Measurements from ENCODE around the gene ABCA4. TPM values are rescaled to one million over a fixed set of nuclear protein-coding genes. Genes with fewer than 3 reads are reported as not detected.

ABCA4 gene
- total and polyA plus RNA-seq, 5 donors = 0.06 to 0.19 (median 0.09) TPM; not detected in 2

DNA sequence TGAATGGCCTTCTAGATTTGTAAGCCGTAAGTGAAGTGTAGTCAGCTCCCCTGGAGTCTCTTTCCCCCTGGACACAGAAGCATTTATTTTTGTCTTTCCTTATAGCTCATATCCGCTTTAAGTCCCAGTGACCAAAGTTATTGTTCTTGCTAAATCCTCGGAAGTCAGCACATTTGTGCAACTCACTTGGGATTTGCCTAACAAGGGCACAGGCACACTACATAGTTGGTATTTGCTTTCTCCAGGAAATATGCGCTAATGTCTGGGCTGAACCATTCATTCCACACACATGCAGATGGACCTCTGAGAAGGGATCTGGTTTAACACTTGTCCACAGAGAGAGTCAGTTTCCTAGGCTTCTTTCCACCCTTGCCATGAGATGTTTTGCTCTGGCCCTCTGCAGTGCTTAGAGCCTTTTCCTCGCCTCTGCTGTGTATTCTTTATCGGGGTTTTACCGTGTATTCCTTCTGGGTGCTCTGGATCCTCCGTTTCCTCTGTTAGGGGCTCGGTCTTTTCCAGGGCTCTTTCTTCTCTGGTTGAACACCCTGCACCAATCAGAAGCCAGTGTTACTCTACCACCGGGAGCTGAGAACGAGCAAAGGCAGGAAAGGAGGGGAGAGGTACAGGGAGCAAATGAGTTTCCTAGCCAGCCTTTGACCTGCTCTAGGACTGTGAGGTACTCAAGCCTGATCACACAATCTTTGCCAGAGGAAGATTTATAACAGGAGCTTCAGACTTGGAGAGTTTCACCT, 72.4 kb downstream of the ABCA4 start:
- Histone ChIP-seq H3K9me3 (ENCODE audit: control insufficient read depth, low read length) (no peaks in the 10 kb centered on the region), H3K27ac (ENCODE audit: low read length) (peak overlapping the region; percentile 91), H3K4me3 (ENCODE audit: low read length) (no peak overlapping the region), H3K4me1 (ENCODE audit: control insufficient read depth, insufficient read depth, low read length) (peaks cover 18% of the 10 kb centered on the region), H3K27me3 (ENCODE audit: control insufficient read depth, insufficient read depth) (no peaks in the 10 kb centered on the region)
- 50% methylated on average over 11 of the region's 11 CpGs for WGBS
- peak in 1 of 2 donors; percentile 48 for ATAC-seq
- DNase-seq = no peak
- intact Hi-C loops (cut with DNase I) = loop anchor here in 2 of 4 donors (5.0 to 10.0 kb wide), 4 partner anchors 196 to 416 kb away; no protein-coding TSS in a partner anchor

DNA sequence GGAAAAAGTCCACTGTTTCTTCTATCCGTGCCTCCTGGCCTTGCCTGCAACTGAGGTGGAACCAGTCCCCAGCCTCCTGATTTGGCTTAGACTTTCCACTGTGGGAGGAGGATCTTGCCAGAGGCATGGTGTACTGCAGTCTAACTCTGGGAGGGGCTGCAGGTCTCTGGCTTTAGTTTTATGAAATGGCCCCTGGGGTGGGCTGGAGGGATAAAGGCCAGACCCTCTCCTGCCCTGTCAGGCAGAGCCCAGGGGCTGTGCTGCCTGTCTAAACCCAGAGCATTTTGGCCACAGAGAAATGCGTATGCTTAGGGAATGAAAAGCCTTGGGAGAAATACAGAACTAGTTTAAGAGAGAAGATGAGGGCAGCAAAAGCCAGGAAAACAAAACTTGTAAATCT, 73.0 kb downstream of the ABCA4 start:
- intact Hi-C loops (cut with DNase I) = loop anchor here in 2 of 4 donors (5.0 to 10.0 kb wide), 4 partner anchors 197 to 417 kb away; no protein-coding TSS in a partner anchor

DNA sequence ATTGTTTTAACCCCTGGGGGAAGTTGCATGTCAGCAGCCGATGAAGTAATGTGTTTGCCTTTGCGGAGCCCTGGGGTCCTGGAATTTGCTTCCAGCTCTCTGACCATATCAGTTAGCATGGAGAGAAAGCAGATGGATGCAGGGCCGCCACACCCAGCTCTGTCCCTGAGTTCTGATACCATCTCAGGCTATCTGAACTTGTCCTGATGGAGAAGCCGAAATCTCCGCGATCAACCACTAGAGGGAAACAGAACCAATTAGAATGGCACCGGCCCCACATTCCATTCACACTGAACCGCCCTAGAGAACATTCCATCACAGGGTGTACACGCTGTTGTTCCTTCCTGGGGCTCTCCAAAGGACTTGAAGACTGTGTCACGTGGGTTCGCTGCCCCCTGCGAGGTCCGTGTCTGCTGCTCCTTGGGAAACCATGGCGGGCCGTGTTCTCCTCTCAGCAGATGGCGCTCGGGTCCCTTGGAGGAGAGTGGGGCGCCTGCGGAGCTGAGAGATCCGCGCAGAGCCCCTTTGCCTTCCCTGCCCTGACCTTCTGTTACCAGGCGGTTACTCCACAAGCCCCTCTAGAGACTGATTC, 75.4 kb downstream of the ABCA4 start:
- H3K4me1 ChIP-seq (ENCODE audit: control insufficient read depth, insufficient read depth, low read length) = peaks cover 18% of the 10 kb centered on the region
- intact Hi-C loops (cut with DNase I) = loop anchor here in 2 of 4 donors (5.0 to 10.0 kb wide), 4 partner anchors 199 to 419 kb away; no protein-coding TSS in a partner anchor

More for the DNA sequence above, 73.0 kb downstream of the ABCA4 start:
- ATAC-seq (no peak), DNase-seq (no peak)
- peak overlapping the region; percentile 91 for H3K27ac ChIP-seq (ENCODE audit: low read length)
- WGBS = 48% methylated on average over 2 of the region's 2 CpGs
- no peaks in the 10 kb centered on the region for H3K27me3 ChIP-seq (ENCODE audit: control insufficient read depth, insufficient read depth)
- H3K4me1 ChIP-seq (ENCODE audit: control insufficient read depth, insufficient read depth, low read length) = peaks cover 18% of the 10 kb centered on the region
- H3K9me3 ChIP-seq (ENCODE audit: control insufficient read depth, low read length) = no peaks in the 10 kb centered on the region
- H3K4me3 ChIP-seq (ENCODE audit: low read length) = no peak overlapping the region

DNA sequence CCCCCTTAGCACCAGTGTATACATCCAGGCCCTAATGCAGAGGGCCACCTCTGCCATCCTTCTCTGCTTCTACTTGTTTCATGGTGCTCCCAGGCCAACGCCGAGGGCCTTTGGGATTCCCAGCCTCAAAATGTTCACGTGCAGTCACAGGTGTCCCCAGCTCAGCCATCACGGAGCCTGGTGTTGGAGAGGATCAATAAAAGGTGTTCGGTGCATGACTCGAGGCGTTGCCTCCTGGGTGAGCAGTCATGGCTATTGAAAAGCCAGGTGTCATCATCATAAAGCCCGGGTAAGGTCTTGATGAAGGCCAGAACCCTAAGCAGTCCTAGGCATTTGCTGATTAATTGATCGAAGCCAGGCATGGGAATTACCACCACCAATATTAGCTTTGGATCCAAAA, 76.1 kb downstream of the ABCA4 start:
- DNase-seq (no peak), ATAC-seq (no peak)
- Histone ChIP-seq H3K9me3 (ENCODE audit: control insufficient read depth, low read length) (no peaks in the 10 kb centered on the region), H3K4me3 (ENCODE audit: low read length) (no peak overlapping the region), H3K4me1 (ENCODE audit: control insufficient read depth, insufficient read depth, low read length) (peaks cover 19% of the 10 kb centered on the region), H3K27ac (ENCODE audit: low read length) (peak overlapping the region; percentile 89), H3K27me3 (ENCODE audit: control insufficient read depth, insufficient read depth) (no peaks in the 10 kb centered on the region)
- 83% methylated on average over 9 of the region's 9 CpGs for WGBS
- intact Hi-C loops (cut with DNase I) = loop anchor here (5.0 to 10.0 kb wide), 5 partner anchors 200 to 420 kb away; no protein-coding TSS in a partner anchor

More for the DNA sequence above, 75.4 kb downstream of the ABCA4 start:
- ATAC-seq (peak; percentile 95 to 96), DNase-seq (peak; percentile 93 to 98 (median 95))
- Histone ChIP-seq H3K27me3 (ENCODE audit: control insufficient read depth, insufficient read depth) (no peaks in the 10 kb centered on the region), H3K27ac (ENCODE audit: low read length) (peak overlapping the region; percentile 92), H3K4me3 (ENCODE audit: low read length) (peak overlapping the region; percentile 8), H3K9me3 (ENCODE audit: control insufficient read depth, low read length) (no peaks in the 10 kb centered on the region)
- WGBS = 10% methylated on average over 22 of the region's 22 CpGs

DNA sequence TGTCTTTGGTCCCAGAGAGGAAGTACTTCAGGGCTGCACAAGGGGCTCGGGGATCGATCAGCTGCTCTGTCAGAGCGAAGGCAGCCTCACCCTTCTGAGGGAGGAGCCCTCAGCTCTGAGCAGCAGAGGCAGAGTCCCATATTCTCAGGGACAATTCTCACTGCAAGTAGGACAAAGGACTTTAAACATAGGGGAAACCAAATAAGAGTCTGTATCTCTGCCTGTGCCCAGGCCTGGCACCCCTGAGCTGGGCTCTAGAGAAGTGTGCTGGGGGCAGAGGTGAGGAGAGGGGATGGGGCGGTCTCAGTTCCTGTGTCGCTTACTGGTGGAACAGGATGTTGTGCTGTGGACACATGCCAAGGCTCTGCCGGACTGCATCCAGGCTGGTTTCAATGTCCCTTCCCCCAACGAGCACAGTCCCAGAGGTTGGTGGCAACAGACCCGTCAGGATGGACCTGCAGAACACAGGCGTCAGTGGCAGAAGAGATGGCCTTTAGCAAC, 76.6 kb downstream of the ABCA4 start:
- no peaks in the 10 kb centered on the region for H3K27me3 ChIP-seq (ENCODE audit: control insufficient read depth, insufficient read depth)
- intact Hi-C loops (cut with DNase I) = loop anchor here in 3 of 4 donors (5.0 to 10.0 kb wide), 4 partner anchors 200 to 420 kb away; no protein-coding TSS in a partner anchor
- no peak overlapping the region for H3K4me3 ChIP-seq (ENCODE audit: low read length)
- 28% methylated on average over 9 of the region's 9 CpGs for WGBS
- peak overlapping the region; percentile 89 for H3K27ac ChIP-seq (ENCODE audit: low read length)
- peaks cover 17% of the 10 kb centered on the region for H3K4me1 ChIP-seq (ENCODE audit: control insufficient read depth, insufficient read depth, low read length)
- DNase-seq (peak; percentile 76 to 91 (median 85)), ATAC-seq (peak; percentile 67 to 74)
- no peaks in the 10 kb centered on the region for H3K9me3 ChIP-seq (ENCODE audit: control insufficient read depth, low read length)

DNA sequence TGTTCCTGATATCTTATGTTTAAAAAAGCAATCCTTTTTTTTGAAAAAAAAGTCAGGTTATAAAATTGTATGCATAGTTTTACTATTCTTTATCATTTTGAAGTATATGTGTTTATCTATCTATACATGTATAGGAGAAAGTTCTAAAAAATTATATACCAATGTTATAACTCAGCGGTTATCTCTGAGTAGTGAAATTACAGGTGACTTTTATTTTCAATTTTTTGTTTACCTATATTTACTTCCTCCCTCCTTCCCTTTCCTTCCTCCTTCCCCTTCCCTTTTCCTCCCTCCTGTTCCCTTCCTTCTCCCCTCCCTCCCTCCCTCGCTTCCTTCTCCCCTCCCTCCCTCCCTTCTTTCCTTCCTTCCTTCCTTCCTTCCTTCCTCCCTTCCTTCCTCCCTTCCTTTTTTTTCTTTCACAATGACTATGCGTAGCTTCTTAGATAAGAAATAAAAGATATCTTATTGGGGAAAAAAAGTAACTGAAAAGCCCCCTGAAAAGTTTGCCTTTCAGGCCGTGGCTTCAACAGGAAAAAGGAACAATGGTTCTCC, 77.1 kb downstream of the ABCA4 start:
- Histone ChIP-seq H3K9me3 (ENCODE audit: control insufficient read depth, low read length) (no peaks in the 10 kb centered on the region), H3K27me3 (ENCODE audit: control insufficient read depth, insufficient read depth) (no peaks in the 10 kb centered on the region), H3K4me1 (ENCODE audit: control insufficient read depth, insufficient read depth, low read length) (peaks cover 19% of the 10 kb centered on the region), H3K4me3 (ENCODE audit: low read length) (no peak overlapping the region), H3K27ac (ENCODE audit: low read length) (peak overlapping the region; percentile 89)
- 51% methylated on average over 4 of the region's 4 CpGs for WGBS
- intact Hi-C loops (cut with DNase I) = loop anchor here in 3 of 4 donors (5.0 to 10.0 kb wide), 4 partner anchors 201 to 421 kb away; no protein-coding TSS in a partner anchor
- DNase-seq (no peak), ATAC-seq (no peak)

DNA sequence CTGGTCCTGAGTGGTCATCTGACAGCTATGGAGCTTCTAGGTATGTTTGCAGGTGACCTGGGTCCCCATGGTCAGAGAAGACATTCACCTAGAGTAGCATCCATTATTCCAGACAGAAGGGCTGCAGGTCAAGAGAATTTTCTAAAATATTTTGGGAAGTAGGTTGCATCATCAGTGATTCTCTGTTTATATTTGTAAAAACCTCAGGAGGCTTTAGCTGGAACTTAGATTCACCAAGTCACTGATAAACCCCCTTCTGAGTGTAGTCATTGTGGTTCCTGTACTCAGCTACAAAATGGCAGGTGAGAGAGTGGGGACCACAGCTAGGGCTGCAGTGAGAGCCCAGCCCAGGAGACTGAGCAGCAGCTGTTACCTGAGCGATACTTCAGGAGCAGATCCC, 78.6 kb downstream of the ABCA4 start:
- Histone ChIP-seq H3K4me1 (ENCODE audit: control insufficient read depth, insufficient read depth, low read length) (peaks cover 15% of the 10 kb centered on the region), H3K9me3 (ENCODE audit: control insufficient read depth, low read length) (no peaks in the 10 kb centered on the region), H3K4me3 (ENCODE audit: low read length) (no peak overlapping the region), H3K27me3 (ENCODE audit: control insufficient read depth, insufficient read depth) (no peaks in the 10 kb centered on the region), H3K27ac (ENCODE audit: low read length) (no peak overlapping the region)
- 100% methylated on average over 1 of the region's 1 CpG for WGBS
- no peak for DNase-seq
- ATAC-seq = no peak
- intact Hi-C loops (cut with DNase I) = loop anchor here in 3 of 4 donors (5.0 to 10.0 kb wide), 4 partner anchors 202 to 422 kb away; no protein-coding TSS in a partner anchor

DNA sequence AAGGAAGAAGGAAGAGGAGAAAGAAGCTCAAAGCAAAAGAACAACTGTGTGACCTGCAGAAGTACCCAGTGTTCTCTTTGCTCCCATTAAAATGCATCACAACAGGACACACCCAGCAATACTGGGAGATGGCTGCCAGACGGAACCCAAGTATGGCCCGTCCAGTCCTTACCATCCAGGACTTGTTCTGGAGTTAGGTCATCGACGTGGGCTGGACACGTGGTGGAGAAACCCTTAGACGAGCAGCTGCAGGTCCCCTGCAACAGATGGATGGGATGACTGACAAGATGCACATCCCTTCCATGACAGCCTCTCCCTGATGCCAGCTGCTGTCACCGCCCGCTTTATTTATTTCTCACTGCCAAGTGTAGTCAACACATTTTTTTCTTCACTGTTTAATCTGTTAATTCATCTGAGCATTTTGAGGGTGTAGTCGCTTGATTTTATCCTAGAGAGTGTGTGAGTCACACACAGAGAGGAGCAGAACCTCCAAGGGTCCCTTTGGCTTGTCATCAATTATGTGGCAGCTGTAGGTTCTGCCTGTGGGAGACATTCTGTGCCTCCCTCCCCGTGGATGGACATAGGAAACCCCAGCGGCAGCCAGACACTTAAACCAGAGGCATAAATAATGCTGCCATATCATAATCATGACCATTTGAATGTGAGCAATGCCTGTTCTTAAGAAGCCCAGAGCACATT, 80.9 kb downstream of the ABCA4 start:
- DNase-seq (peak in 1 of 3 donors; percentile 75), ATAC-seq (peak in 1 of 2 donors; percentile 12)
- H3K9me3 ChIP-seq (ENCODE audit: control insufficient read depth, low read length) = no peaks in the 10 kb centered on the region
- no peak overlapping the region for H3K4me3 ChIP-seq (ENCODE audit: low read length)
- H3K27me3 ChIP-seq (ENCODE audit: control insufficient read depth, insufficient read depth) = no peaks in the 10 kb centered on the region
- peaks cover 14% of the 10 kb centered on the region for H3K4me1 ChIP-seq (ENCODE audit: control insufficient read depth, insufficient read depth, low read length)
- 62% methylated on average over 11 of the region's 11 CpGs for WGBS
- peak overlapping the region; percentile 38 for H3K27ac ChIP-seq (ENCODE audit: low read length)
- intact Hi-C loops (cut with DNase I) = loop anchor here in 3 of 4 donors (5.0 to 10.0 kb wide), 4 partner anchors 205 to 425 kb away; no protein-coding TSS in a partner anchor

DNA sequence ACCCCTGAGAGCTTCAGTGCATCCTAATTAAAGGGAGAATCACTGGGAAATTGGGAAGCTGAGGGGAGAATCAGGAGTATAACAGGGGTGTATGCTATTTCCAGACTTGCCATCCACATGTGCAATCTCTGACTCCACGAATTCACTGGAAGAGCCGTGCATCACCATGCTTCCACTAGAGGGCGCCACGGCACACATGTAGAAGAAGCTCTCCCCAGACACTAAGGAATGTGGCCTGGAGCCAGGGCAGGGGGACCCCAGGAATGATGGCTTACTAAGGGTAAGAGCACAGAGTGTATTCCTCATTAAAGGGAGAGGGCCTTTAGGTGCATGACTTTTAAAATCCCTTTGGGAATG, 81.5 kb downstream of the ABCA4 start:
- Histone ChIP-seq H3K9me3 (ENCODE audit: control insufficient read depth, low read length) (no peaks in the 10 kb centered on the region), H3K4me1 (ENCODE audit: control insufficient read depth, insufficient read depth, low read length) (peaks cover 9% of the 10 kb centered on the region), H3K4me3 (ENCODE audit: low read length) (no peak overlapping the region), H3K27me3 (ENCODE audit: control insufficient read depth, insufficient read depth) (no peaks in the 10 kb centered on the region), H3K27ac (ENCODE audit: low read length) (no peak overlapping the region)
- 4% methylated on average over 4 of the region's 4 CpGs for WGBS
- DNase-seq (peak; percentile 68 to 89 (median 81)), ATAC-seq (peak in 1 of 2 donors; percentile 31)
- intact Hi-C loops (cut with DNase I) = no loop called here

DNA sequence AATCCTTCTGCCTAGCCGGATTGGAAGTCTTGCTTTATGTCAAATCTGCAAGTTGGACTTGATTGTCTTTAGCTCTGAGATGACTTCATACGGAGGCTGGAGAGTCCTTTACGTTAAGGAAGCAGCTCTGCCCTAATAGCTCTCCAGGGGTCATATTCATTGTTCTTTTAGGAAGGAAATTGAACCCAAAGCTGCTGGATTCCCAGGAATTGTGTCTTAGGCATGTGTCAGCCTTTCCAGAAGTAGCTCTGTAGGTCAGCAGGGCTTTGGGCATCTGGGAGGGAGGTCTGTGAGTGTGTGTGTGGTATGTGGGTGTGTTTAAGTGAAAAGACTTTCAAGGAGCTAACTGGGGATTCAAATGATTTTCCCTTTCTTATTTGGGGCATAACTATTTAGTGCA, 82.4 kb downstream of the ABCA4 start:
- DNase-seq (no peak), ATAC-seq (peak; percentile 23 to 81)
- H3K4me1 ChIP-seq (ENCODE audit: control insufficient read depth, insufficient read depth, low read length) = peaks cover 6% of the 10 kb centered on the region
- intact Hi-C loops (cut with DNase I) = no loop called here
- no peaks in the 10 kb centered on the region for H3K9me3 ChIP-seq (ENCODE audit: control insufficient read depth, low read length)
- H3K27me3 ChIP-seq (ENCODE audit: control insufficient read depth, insufficient read depth) = no peaks in the 10 kb centered on the region
- H3K27ac ChIP-seq (ENCODE audit: low read length) = no peak overlapping the region
- no peak overlapping the region for H3K4me3 ChIP-seq (ENCODE audit: low read length)
- 53% methylated on average over 3 of the region's 3 CpGs for WGBS
